Panc1 (cell line): ENCODE measurements around the gene HLCS. TPM values are rescaled to one million over a fixed set of nuclear protein-coding genes. Genes with fewer than 3 reads are reported as not detected.

ENCODE experiments used
- ATAC-seq: fragments of 200-7000 bp; cut with Tn5 transposase; 2 replicates; pipeline ENCODE4 v1.9.1; 2020; ENCODE audit warnings: mild to moderate bottlenecking, moderate library complexity
- BruUV-seq: library from RNA; stranded (reverse); fragments of 400-500 nt; replicated peaks from 2 replicates; lab custom pipeline; 2021; lab: Mats Ljungman, UMichigan
- CTCF ChIA-PET: fragments of 300-600 bp; sonication (Branson Sonifier 250); formaldehyde crosslinking; loops from one replicate; lab custom pipeline; 2022; ENCODE audit warnings: antibody characterized with exemption; lab: Charles Lee
- POLR2A ChIA-PET: fragments of 300-600 bp; sonication (Branson Sonifier 250); formaldehyde crosslinking; loops from one replicate; lab custom pipeline; 2022; ENCODE audit warnings: antibody characterized with exemption; lab: Charles Lee
- DNase-seq: peaks from one replicate; pipeline ENCODE4 v3.0.0-alpha.2; 2010; ENCODE audit warnings: low read depth, low spot score
- H3K27ac ChIP-seq: 2 replicates; pipeline ENCODE4 v1.5.1; 2011; ENCODE audit warnings: mild to moderate bottlenecking, low read length, inconsistent platforms
- H3K27me3 ChIP-seq: fragments of 200-500 bp; sonication (Bioruptor generic); 2 replicates; pipeline ENCODE4 v1.6.0; 2014; ENCODE audit warnings: low read length, inconsistent platforms; ENCODE audit not compliant: control insufficient read depth, insufficient read depth
- H3K36me3 ChIP-seq: fragments of 200-500 bp; sonication (Bioruptor generic); 2 replicates; pipeline ENCODE4 v1.5.1; 2014; ENCODE audit warnings: inconsistent platforms, mild to moderate bottlenecking, low read length, moderate library complexity; ENCODE audit not compliant: control insufficient read depth, insufficient read depth
- H3K4me1 ChIP-seq: 2 replicates; pipeline ENCODE4 v1.5.1; 2011; ENCODE audit warnings: inconsistent platforms, mild to moderate bottlenecking, low read length, moderate library complexity; ENCODE audit not compliant: control insufficient read depth, insufficient read depth
- H3K4me3 ChIP-seq, 2 experiments: 2 replicates each; pipeline ENCODE4 v1.5.1; 2011 to 2012; ENCODE audit warnings: low read depth in 2 of 2, low read length in 2 of 2, mild to moderate bottlenecking in 2 of 2, inconsistent platforms in 1 of 2, moderate library complexity in 1 of 2
- H3K9me3 ChIP-seq: fragments of 200-500 bp; sonication (Bioruptor generic); 2 replicates; pipeline ENCODE4 v1.5.1; 2014; ENCODE audit warnings: low read depth, mild to moderate bottlenecking, inconsistent platforms, low read length, moderate library complexity; ENCODE audit not compliant: control insufficient read depth, insufficient read depth
- POLR2AphosphoS5 ChIP-seq: IDR thresholded peaks from 2 replicates; pipeline ENCODE4 v1.6.1; 2012; ENCODE audit warnings: mild to moderate bottlenecking, low read depth, low read length, moderate library complexity
- SIN3A ChIP-seq: IDR thresholded peaks from 2 replicates; pipeline ENCODE4 v1.6.1; 2012; ENCODE audit warnings: low read depth, mild to moderate bottlenecking, low read length, moderate library complexity, borderline replicate concordance; ENCODE audit not compliant: insufficient read depth
- TCF7L2 ChIP-seq: IDR thresholded peaks from 2 replicates; pipeline ENCODE4 v1.6.1; 2011; ENCODE audit warnings: mild to moderate bottlenecking, low read depth, low read length, inconsistent platforms
- in situ Hi-C: cut with HindIII; loops from 2 replicates; pipeline ENCODE4 v1.10.0; 2016; ENCODE audit warnings: low sequenced_read_pairs, low pct_unique_long_range_greater_than_20kb
- intact Hi-C: fragments of 100-400 bp; cut with micrococcal nuclease; formaldehyde crosslinking; loops from one replicate; pipeline ENCODE4 v1.10.0; 2022; ENCODE audit not compliant: unreplicated experiment
- total RNA-seq: library from RNA; stranded (reverse); gene quantifications from one replicate; pipeline ENCODE4 v1.2.1, GENCODE V29; 2021; ENCODE audit not compliant: unreplicated experiment
- TF ChIP-seq, protein P1 (sequence below), 2 experiments: IDR thresholded peaks; 2 replicates each; pipeline ENCODE4 v1.6.1; 2011 to 2012; ENCODE audit warnings: low read depth in 2 of 2, control low read depth in 1 of 2, low read length in 1 of 2, mild to moderate bottlenecking in 1 of 2, moderate library complexity in 1 of 2; ENCODE audit not compliant: insufficient read depth in 1 of 2
- TF ChIP-seq, protein P2 (sequence below): fragments of 450-650 bp; IDR thresholded peaks from 2 replicates; pipeline ENCODE4 v1.5.1; 2017; ENCODE audit warnings: mild to moderate bottlenecking

HLCS gene
- total RNA-seq, 1 experiment from 2014 or later: 15.3 TPM

DNA sequence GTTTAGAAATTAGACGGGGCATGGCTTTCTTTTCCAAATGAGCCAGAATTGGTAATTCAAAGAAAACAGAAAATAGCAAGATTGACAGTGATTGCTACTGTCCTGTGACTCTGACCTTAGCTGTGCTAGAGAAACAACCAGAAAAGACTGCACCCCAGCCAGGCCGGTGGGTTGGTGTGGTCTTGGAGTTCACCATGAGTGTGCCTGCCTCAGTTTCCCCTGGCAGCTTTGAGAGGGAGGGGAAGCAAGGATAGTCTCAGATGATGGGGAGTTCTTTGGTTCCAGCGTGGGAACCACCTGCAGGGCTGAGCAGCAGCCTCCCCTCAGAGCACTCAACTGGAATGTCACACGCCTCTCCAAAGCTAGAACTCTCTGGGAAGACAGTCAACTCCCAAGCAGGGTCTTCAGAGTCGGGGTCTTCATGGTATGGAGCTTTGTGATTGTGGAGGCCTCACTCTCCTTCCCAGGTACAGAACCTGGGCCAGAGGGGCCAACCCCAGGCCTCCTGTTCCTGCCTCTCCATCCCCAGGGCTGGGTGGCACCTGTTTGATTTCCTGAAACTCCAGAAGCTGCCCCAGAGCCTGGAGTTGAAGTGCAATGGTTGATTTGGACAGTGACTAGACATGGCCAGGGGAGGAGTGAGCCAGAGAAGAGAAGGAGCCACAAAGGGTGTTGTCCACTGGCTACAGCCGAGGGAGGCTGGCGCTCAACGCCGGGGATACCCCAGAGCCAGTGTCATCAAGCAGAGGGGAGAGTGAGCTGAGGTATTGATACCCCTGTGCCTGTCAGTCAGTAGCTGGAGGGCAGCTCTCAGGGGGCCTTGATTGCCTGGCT, 231.9 kb downstream of the HLCS start:
- in situ Hi-C loops: no loop called here
- DNase-seq (no peak), ATAC-seq (no peak)
- Histone ChIP-seq H3K36me3 (no peaks in the 10 kb centered on the region), H3K4me3 (no peak overlapping the region), H3K9me3 (no peaks in the 10 kb centered on the region), H3K4me1 (no peaks in the 10 kb centered on the region), H3K27me3 (no peaks in the 10 kb centered on the region), H3K27ac (no peak overlapping the region)
- TF ChIP-seq POLR2AphosphoS5: no peak
- CTCF ChIA-PET: no interaction called here
- intact Hi-C loops: no loop called here
- no TSS peak for BruUV-seq
- POLR2A ChIA-PET: no interaction called here

DNA sequence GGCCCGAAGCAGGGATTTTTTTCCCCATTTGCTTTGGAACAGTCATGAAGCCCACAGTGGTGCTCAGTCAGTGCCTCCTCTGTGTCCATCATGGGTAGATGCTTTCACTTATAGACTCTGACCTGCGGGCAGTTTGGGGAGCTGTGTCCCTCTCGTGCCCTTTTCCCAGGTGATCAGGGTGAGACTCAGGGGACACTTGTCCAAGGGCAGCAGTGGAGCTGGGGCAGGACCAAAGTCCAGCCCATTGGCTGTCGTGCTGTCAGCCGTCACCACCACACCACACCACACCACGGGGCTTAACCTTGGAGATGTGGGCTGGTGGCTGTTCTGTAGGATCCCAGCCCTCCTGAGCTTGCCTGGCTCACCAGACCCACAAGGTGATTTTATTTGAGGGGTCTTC, 232.6 kb downstream of the HLCS start:
- in situ Hi-C loops (no loop called here), intact Hi-C loops (no loop called here)
- H3K4me3 ChIP-seq: no peak overlapping the region
- H3K9me3 ChIP-seq: no peaks in the 10 kb centered on the region
- POLR2A ChIA-PET: no interaction called here
- no peak for DNase-seq
- no peaks in the 10 kb centered on the region for H3K36me3 ChIP-seq
- CTCF ChIA-PET: no interaction called here
- no peaks in the 10 kb centered on the region for H3K4me1 ChIP-seq
- no peaks in the 10 kb centered on the region for H3K27me3 ChIP-seq
- H3K27ac ChIP-seq: no peak overlapping the region
- TF ChIP-seq, protein P1, sequence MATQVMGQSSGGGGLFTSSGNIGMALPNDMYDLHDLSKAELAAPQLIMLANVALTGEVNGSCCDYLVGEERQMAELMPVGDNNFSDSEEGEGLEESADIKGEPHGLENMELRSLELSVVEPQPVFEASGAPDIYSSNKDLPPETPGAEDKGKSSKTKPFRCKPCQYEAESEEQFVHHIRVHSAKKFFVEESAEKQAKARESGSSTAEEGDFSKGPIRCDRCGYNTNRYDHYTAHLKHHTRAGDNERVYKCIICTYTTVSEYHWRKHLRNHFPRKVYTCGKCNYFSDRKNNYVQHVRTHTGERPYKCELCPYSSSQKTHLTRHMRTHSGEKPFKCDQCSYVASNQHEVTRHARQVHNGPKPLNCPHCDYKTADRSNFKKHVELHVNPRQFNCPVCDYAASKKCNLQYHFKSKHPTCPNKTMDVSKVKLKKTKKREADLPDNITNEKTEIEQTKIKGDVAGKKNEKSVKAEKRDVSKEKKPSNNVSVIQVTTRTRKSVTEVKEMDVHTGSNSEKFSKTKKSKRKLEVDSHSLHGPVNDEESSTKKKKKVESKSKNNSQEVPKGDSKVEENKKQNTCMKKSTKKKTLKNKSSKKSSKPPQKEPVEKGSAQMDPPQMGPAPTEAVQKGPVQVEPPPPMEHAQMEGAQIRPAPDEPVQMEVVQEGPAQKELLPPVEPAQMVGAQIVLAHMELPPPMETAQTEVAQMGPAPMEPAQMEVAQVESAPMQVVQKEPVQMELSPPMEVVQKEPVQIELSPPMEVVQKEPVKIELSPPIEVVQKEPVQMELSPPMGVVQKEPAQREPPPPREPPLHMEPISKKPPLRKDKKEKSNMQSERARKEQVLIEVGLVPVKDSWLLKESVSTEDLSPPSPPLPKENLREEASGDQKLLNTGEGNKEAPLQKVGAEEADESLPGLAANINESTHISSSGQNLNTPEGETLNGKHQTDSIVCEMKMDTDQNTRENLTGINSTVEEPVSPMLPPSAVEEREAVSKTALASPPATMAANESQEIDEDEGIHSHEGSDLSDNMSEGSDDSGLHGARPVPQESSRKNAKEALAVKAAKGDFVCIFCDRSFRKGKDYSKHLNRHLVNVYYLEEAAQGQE (IDR thresholded peaks at IDR 0.05; ENCODE audit: insufficient read depth in 1 of 2, low read depth in 2 of 2, low read length in 1 of 2): no peak
- TF ChIP-seq POLR2AphosphoS5 (no peak), SIN3A (no peak), TCF7L2 (no peak)
- TF ChIP-seq, protein P2, sequence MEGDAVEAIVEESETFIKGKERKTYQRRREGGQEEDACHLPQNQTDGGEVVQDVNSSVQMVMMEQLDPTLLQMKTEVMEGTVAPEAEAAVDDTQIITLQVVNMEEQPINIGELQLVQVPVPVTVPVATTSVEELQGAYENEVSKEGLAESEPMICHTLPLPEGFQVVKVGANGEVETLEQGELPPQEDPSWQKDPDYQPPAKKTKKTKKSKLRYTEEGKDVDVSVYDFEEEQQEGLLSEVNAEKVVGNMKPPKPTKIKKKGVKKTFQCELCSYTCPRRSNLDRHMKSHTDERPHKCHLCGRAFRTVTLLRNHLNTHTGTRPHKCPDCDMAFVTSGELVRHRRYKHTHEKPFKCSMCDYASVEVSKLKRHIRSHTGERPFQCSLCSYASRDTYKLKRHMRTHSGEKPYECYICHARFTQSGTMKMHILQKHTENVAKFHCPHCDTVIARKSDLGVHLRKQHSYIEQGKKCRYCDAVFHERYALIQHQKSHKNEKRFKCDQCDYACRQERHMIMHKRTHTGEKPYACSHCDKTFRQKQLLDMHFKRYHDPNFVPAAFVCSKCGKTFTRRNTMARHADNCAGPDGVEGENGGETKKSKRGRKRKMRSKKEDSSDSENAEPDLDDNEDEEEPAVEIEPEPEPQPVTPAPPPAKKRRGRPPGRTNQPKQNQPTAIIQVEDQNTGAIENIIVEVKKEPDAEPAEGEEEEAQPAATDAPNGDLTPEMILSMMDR: no peak
- ATAC-seq: no peak
- no TSS peak for BruUV-seq

DNA sequence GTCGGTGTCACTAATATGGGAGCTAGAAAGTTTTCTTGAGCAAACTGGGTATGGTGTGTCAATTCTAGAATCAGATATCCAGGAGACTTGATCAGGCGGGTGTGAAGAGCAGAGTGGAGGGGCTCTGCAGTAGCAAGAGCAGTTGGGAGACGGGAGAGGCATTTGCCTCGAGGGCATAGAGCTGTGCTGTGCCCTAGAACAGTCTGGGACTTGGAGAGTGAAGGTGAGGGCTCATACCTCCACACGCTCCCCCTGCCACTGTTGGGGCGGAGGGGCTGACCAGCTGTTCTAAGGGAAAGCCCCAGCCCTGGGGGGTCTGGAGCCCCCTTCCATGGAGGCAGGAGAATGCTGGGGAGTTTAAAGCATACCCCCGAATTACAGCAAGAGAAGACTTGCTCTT, 233.7 kb downstream of the HLCS start:
- in situ Hi-C loops: no loop called here
- ChIA-PET POLR2A (no interaction called here), CTCF (no interaction called here)
- no TSS peak for BruUV-seq
- no peak for DNase-seq
- Histone ChIP-seq H3K27me3 (no peaks in the 10 kb centered on the region), H3K9me3 (no peaks in the 10 kb centered on the region), H3K4me1 (no peaks in the 10 kb centered on the region), H3K4me3 (no peak overlapping the region), H3K36me3 (no peaks in the 10 kb centered on the region), H3K27ac (no peak overlapping the region)
- TF ChIP-seq TCF7L2 (no peak), SIN3A (no peak), POLR2AphosphoS5 (no peak)
- TF ChIP-seq, protein P2: no peak
- TF ChIP-seq, protein P1 (IDR thresholded peaks at IDR 0.05; ENCODE audit: insufficient read depth in 1 of 2, low read depth in 2 of 2, low read length in 1 of 2): no peak
- no peak for ATAC-seq
- intact Hi-C loops: no loop called here
